HG02981 (cell line): Measurements from ENCODE around the gene DNM2.

Experiments
- ATAC-seq: cut with Tn5 transposase; IDR thresholded peaks from one replicate; pipeline ENCODE4 v1.9.1; 2021; ENCODE audit warnings: mild to moderate bottlenecking, moderate library complexity; ENCODE audit not compliant: unreplicated experiment

The DNM2 gene

GRCh38 chr19:10769533-10770491 is 51.9 kb downstream of the DNM2 start:
- no peak for ATAC-seq

GRCh38 chr19:10773969-10774368 is 56.1 kb downstream of the DNM2 start:
- no peak for ATAC-seq

- ATAC-seq, result no peak
Observed at GRCh38 chr19:10774893-10775292, 57.0 kb downstream of the DNM2 start.

- ATAC-seq, result no peak
Observed at GRCh38 chr19:10776900-10777650, 59.2 kb downstream of the DNM2 start.

GRCh38 chr19:10780368-10780767 is 62.5 kb downstream of the DNM2 start:
- no peak for ATAC-seq

- no peak for ATAC-seq
Observed at GRCh38 chr19:10782795-10783194, 64.9 kb downstream of the DNM2 start.

GRCh38 chr19:10784257-10784656 is 66.4 kb downstream of the DNM2 start:
- no peak for ATAC-seq

GRCh38 chr19:10788146-10788545 is 70.3 kb downstream of the DNM2 start:
- no peak for ATAC-seq

- ATAC-seq, result no peak
Observed at GRCh38 chr19:10789866-10790265, 72.0 kb downstream of the DNM2 start.

GRCh38 chr19:10796653-10797052 is 78.8 kb downstream of the DNM2 start:
- no peak for ATAC-seq

- ATAC-seq, result no peak
Observed at GRCh38 chr19:10797078-10797477, 79.2 kb downstream of the DNM2 start.

- no peak for ATAC-seq
Observed at GRCh38 chr19:10797541-10798256, 79.8 kb downstream of the DNM2 start.

- no peak for ATAC-seq
Observed at GRCh38 chr19:10800488-10800887, 82.6 kb downstream of the DNM2 start.

GRCh38 chr19:10802479-10802878 is 84.6 kb downstream of the DNM2 start:
- no peak for ATAC-seq

- ATAC-seq, result no peak
Observed at GRCh38 chr19:10803252-10803651, 85.4 kb downstream of the DNM2 start.

GRCh38 chr19:10805065-10805757 is 87.3 kb downstream of the DNM2 start:
- ATAC-seq, result no peak

GRCh38 chr19:10805758-10806247 is 87.9 kb downstream of the DNM2 start:
- ATAC-seq, result no peak

GRCh38 chr19:10808937-10809649 is 91.2 kb downstream of the DNM2 start:
- no peak for ATAC-seq

GRCh38 chr19:10809651-10810285 is 91.9 kb downstream of the DNM2 start:
- no peak for ATAC-seq
